Measurements from ENCODE around the gene DGKH. TPM values are rescaled to one million over a fixed set of nuclear protein-coding genes. Genes with fewer than 3 reads are reported as not detected.

Gene DGKH
- total RNA-seq, 1 experiment from 2014 or later: 5.2 TPM

DNA sequence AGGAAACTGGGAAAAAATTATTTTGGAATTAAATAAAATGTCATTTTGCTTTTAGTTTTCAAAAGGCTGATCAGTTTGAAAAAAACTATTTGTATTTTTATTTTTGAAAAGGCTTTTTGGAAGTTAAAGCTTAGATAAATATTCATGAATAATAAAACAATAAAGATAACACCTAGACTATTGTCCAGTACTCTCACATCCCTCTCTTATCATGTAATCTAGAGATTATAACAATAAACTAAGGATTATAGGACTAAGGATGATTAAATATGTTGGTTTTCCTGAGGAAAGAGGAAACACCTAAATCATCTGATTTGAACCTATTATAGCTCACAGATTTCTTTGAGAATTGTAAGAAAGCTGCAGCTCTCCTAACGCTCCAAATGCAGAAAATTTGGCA, 142.1 kb downstream of the DGKH start:
- no peaks in the 10 kb centered on the region for H3K4me1 ChIP-seq
- no peaks in the 10 kb centered on the region for H3K9me3 Mint-ChIP-seq (ENCODE audit: unreplicated experiment)
- CTCF ChIA-PET: no interaction called here
- peaks cover 2% of the 10 kb centered on the region for H3K27me3 Mint-ChIP-seq (ENCODE audit: insufficient read depth, unreplicated experiment)
- H3K36me3 Mint-ChIP-seq (ENCODE audit: insufficient read depth, unreplicated experiment): no peaks in the 10 kb centered on the region
- H3K27me3 ChIP-seq (replicated peaks; ENCODE audit: control insufficient read depth, insufficient read depth, low read length): no peaks in the 10 kb centered on the region
- H3K27ac Mint-ChIP-seq (ENCODE audit: unreplicated experiment): no peak overlapping the region
- H3K36me3 ChIP-seq (ENCODE audit: control insufficient read depth, insufficient read depth, low read length): no peaks in the 10 kb centered on the region
- intact Hi-C loops (cut with micrococcal nuclease; ENCODE audit: unreplicated experiment): no loop called here
- BruUV-seq (replicated peaks): no TSS peak
- no peaks in the 10 kb centered on the region for H3K9me3 ChIP-seq
- TF ChIP-seq, protein P1, sequence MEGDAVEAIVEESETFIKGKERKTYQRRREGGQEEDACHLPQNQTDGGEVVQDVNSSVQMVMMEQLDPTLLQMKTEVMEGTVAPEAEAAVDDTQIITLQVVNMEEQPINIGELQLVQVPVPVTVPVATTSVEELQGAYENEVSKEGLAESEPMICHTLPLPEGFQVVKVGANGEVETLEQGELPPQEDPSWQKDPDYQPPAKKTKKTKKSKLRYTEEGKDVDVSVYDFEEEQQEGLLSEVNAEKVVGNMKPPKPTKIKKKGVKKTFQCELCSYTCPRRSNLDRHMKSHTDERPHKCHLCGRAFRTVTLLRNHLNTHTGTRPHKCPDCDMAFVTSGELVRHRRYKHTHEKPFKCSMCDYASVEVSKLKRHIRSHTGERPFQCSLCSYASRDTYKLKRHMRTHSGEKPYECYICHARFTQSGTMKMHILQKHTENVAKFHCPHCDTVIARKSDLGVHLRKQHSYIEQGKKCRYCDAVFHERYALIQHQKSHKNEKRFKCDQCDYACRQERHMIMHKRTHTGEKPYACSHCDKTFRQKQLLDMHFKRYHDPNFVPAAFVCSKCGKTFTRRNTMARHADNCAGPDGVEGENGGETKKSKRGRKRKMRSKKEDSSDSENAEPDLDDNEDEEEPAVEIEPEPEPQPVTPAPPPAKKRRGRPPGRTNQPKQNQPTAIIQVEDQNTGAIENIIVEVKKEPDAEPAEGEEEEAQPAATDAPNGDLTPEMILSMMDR (IDR thresholded peaks at IDR 0.05; ENCODE audit: insufficient read depth in 1 of 2, low read depth in 1 of 2, low read length in 1 of 2, severe bottlenecking in 1 of 2, unreplicated experiment in 1 of 2): no peak
- no peak overlapping the region for H3K4me3 Mint-ChIP-seq (ENCODE audit: unreplicated experiment)
- no peak for DNase-seq
- POLR2A ChIA-PET: no interaction called here
- no peaks in the 10 kb centered on the region for H3K4me1 Mint-ChIP-seq (ENCODE audit: low read depth, unreplicated experiment)
- H3K4me3 ChIP-seq (ENCODE audit: low read depth, low read length): no peak overlapping the region

DNA sequence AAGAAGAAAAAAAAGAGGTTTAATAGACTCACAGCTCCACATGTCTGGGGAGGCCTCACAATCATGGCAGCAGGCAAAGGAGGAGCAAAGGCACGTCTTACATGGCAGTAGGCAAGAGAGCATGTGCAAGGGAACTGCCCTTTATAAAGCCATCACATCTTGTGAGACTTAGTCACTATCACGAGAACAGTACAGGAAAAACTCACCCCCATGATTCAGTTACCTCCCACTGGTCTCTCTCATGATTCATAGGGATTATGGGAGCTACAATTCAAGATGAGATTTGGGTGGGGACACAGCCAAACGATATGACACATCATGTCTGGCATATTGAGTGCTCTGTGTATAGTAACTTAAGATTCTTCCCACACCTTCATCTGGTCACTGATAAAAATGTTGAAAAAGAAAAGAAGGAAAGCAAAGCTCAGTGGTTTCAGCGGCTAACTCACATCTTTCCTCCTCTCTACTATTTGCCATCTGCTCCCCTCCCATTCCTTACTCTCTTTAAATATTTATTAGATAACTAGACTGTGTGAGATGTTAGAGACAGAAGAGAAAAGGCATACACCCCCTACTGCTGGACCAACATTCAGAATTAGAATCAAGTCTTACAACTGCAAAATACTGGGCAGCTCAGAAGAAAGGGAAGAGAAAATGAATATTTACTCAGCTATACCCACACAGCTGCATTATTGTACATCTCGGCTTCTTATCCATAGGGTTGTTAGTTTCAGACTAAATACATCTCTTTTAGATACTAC, 163.4 kb downstream of the DGKH start:
- Mint-ChIP-seq H3K27ac (ENCODE audit: unreplicated experiment) (no peak overlapping the region), H3K9me3 (ENCODE audit: unreplicated experiment) (no peaks in the 10 kb centered on the region), H3K4me3 (ENCODE audit: unreplicated experiment) (no peak overlapping the region), H3K36me3 (ENCODE audit: insufficient read depth, unreplicated experiment) (no peaks in the 10 kb centered on the region), H3K27me3 (ENCODE audit: insufficient read depth, unreplicated experiment) (peaks cover 2% of the 10 kb centered on the region), H3K4me1 (ENCODE audit: low read depth, unreplicated experiment) (peaks cover 6% of the 10 kb centered on the region)
- Histone ChIP-seq H3K27me3 (replicated peaks; ENCODE audit: control insufficient read depth, insufficient read depth, low read length) (no peaks in the 10 kb centered on the region), H3K36me3 (ENCODE audit: control insufficient read depth, insufficient read depth, low read length) (no peaks in the 10 kb centered on the region), H3K4me1 (no peaks in the 10 kb centered on the region), H3K4me3 (ENCODE audit: low read depth, low read length) (no peak overlapping the region), H3K9me3 (no peaks in the 10 kb centered on the region)
- no TSS peak for BruUV-seq (replicated peaks)
- intact Hi-C loops (cut with micrococcal nuclease; ENCODE audit: unreplicated experiment): loop anchor here (10.0 kb wide), 2 partner anchors 167 to 797 kb away; partner anchors contain the start of gene DGKH
- TF ChIP-seq, protein P1 (IDR thresholded peaks at IDR 0.05; ENCODE audit: insufficient read depth in 1 of 2, low read depth in 1 of 2, low read length in 1 of 2, severe bottlenecking in 1 of 2, unreplicated experiment in 1 of 2): no peak
- ChIA-PET POLR2A (no interaction called here), CTCF (no interaction called here)
- DNase-seq: no peak

- H3K36me3 ChIP-seq (ENCODE audit: control insufficient read depth, insufficient read depth, low read length): no peaks in the 10 kb centered on the region
- peaks cover 6% of the 10 kb centered on the region for H3K4me1 Mint-ChIP-seq (ENCODE audit: low read depth, unreplicated experiment)
- CTCF ChIA-PET: no interaction called here
- TF ChIP-seq, protein P1 (IDR thresholded peaks at IDR 0.05; ENCODE audit: insufficient read depth in 1 of 2, low read depth in 1 of 2, low read length in 1 of 2, severe bottlenecking in 1 of 2, unreplicated experiment in 1 of 2): no peak
- no peaks in the 10 kb centered on the region for H3K9me3 Mint-ChIP-seq (ENCODE audit: unreplicated experiment)
- no peaks in the 10 kb centered on the region for H3K36me3 Mint-ChIP-seq (ENCODE audit: insufficient read depth, unreplicated experiment)
- POLR2A ChIA-PET: no interaction called here
- H3K27me3 Mint-ChIP-seq (ENCODE audit: insufficient read depth, unreplicated experiment): no peaks in the 10 kb centered on the region
- H3K27me3 ChIP-seq (replicated peaks; ENCODE audit: control insufficient read depth, insufficient read depth, low read length): no peaks in the 10 kb centered on the region
- H3K27ac Mint-ChIP-seq (ENCODE audit: unreplicated experiment): no peak overlapping the region
- intact Hi-C loops (cut with micrococcal nuclease; ENCODE audit: unreplicated experiment): loop anchor here (10.0 kb wide), 2 partner anchors 170 to 800 kb away; partner anchors contain the start of gene DGKH
- H3K4me3 Mint-ChIP-seq (ENCODE audit: unreplicated experiment): no peak overlapping the region
- H3K4me3 ChIP-seq (ENCODE audit: low read depth, low read length): no peak overlapping the region
- DNase-seq: no peak
- no TSS peak for BruUV-seq (replicated peaks)
- no peaks in the 10 kb centered on the region for H3K4me1 ChIP-seq
- H3K9me3 ChIP-seq: no peaks in the 10 kb centered on the region
These were observed 166.0 kb downstream of the DGKH start for GRCh38 chr13:42214446-42214845.
